Breast epithelium (tissue), 4 donors: ENCODE measurements around the gene KLHL15. TPM values are rescaled to one million over a fixed set of nuclear protein-coding genes. Genes with fewer than 3 reads are reported as not detected.
"Not testable (repeated sequence)": the region's sequence is repeated elsewhere in the genome, so short reads cannot be mapped to it uniquely, and the experiment has no call there.

Experiments used
- DNase-seq, 2 donors: peaks; one replicate each; pipeline ENCODE4 v3.0.0-alpha.2; 2019; ENCODE audit warnings: low spot score in 2 of 2
- H3K27ac ChIP-seq, 2 donors: fragments of 200-600 bp; sonication (generic) in 1 of 2; one replicate each; pipeline ENCODE4 v1.5.1; 2016 to 2019; ENCODE audit warnings: mild to moderate bottlenecking in 1 of 2
- H3K27me3 ChIP-seq, 2 donors: fragments of 200-600 bp; sonication (generic) in 1 of 2; one replicate each; pipeline versions ENCODE4 v1.5.1 to v1.6.0; 2017 to 2019; ENCODE audit warnings: control low read depth in 1 of 2, mild to moderate bottlenecking in 1 of 2
- H3K36me3 ChIP-seq: fragments of 200-600 bp; one replicate; pipeline ENCODE4 v1.5.1; 2019
- H3K4me1 ChIP-seq, 2 donors: fragments of 200-600 bp; sonication (generic); one replicate each; pipeline ENCODE4 v1.5.1; 2016 to 2019; ENCODE audit warnings: control low read depth in 1 of 2
- H3K4me3 ChIP-seq, 3 donors: fragments of 200-600 bp; sonication (generic); 1 replicate in 2 of 3; 2 replicates in 1 of 3; pipeline ENCODE4 v1.5.1; 2016 to 2019; ENCODE audit warnings: mild to moderate bottlenecking in 3 of 3, moderate library complexity in 2 of 3
- H3K9me3 ChIP-seq, 2 donors: fragments of 200-600 bp; sonication (generic) in 1 of 2; one replicate each; pipeline ENCODE4 v1.5.1; 2016 to 2019; ENCODE audit warnings: control low read depth in 1 of 2
- CTCF ChIP-seq, 3 donors: fragments of 450-650 bp; IDR thresholded peaks; one replicate each; pipeline ENCODE4 v1.5.1; 2016 to 2017; ENCODE audit warnings: antibody characterized with exemption in 3 of 3, mild to moderate bottlenecking in 3 of 3, moderate library complexity in 3 of 3
- POLR2A ChIP-seq: fragments of 450-650 bp; IDR thresholded peaks from one replicate; pipeline ENCODE4 v1.6.1; 2016; ENCODE audit warnings: antibody characterized with exemption, mild to moderate bottlenecking, moderate library complexity
- POLR2AphosphoS5 ChIP-seq, 3 donors: sonication (generic); formaldehyde crosslinking; IDR thresholded peaks; one replicate each; pipeline ENCODE4 v1.6.1; 2017; ENCODE audit warnings: antibody characterized with exemption in 3 of 3
- intact Hi-C: fragments of 100-400 bp; cut with DNase I; formaldehyde crosslinking; loops from one replicate; pipeline ENCODE4 v1.15.1; 2023; ENCODE audit warnings: low total_unique reads
- total RNA-seq, 3 donors: library from RNA; depleted of rRNA; stranded (reverse); fragments of >200 nt; gene quantifications; one replicate each; pipeline ENCODE4 v1.1.0, GENCODE V29; 2016

The KLHL15 gene
- 10 to 100 TPM in 2 of 3 donors, 1 to 10 TPM in 1; 6.9 to 16.5 (median 10.4) TPM for total RNA-seq

DNA sequence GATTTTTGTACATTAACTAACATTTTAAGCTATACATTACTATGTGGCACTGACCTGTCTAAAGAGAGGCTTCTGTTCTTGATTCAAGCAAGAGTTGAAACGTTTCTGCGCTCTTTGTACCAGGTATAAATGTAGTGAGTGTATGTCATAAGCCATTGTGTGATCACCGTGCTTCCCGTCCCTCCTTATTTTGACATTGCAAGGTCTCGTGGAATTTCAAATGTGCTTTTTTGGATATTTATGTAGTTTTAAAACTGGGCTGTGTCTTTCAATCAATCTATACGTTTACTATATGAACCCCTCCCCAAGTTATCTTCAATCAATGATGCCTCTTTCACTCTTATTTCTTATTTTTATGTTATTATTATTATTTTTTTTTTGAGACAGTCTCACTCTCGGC, at the start of gene KLHL15:
KLHL15 (minus strand) TSS at position 101 of the 400 bp plus-strand sequence. CDS start 20,493 bp downstream, outside the sequence.
- DNase-seq, result no peak
- Histone ChIP-seq H3K36me3 (no peaks in the 10 kb centered on the region), H3K9me3 (no peaks in the 10 kb centered on the region), H3K27me3 (peaks cover 0 to 30% of the 10 kb centered on the region in 2 donors), H3K27ac (peak within 1 kb of the TSS; percentile 95 to 99), H3K4me3 (peak within 1 kb of the TSS; percentile 72 to 74 (median 74)), H3K4me1 (no peaks in the 10 kb centered on the region)
- TF ChIP-seq CTCF (IDR thresholded peaks at IDR 0.05) (no peak), POLR2A (no peak), POLR2AphosphoS5 (IDR thresholded peaks at IDR 0.05) (no peak)
- intact Hi-C loops, result loop anchor here (5.0 kb wide), 1 partner anchor 120 kb away; the partner anchor contains the start of genes APOO and CXorf58

GRCh38 chrX:24069877-24070276, 42.9 kb upstream of the KLHL15 start:
- intact Hi-C loops, result no loop called here

GRCh38 chrX:24063488-24063887, 36.5 kb upstream of the KLHL15 start:
- H3K27me3 ChIP-seq, result no peaks in the 10 kb centered on the region
- TF ChIP-seq CTCF (IDR thresholded peaks at IDR 0.05) (no peak), POLR2AphosphoS5 (IDR thresholded peaks at IDR 0.05) (no peak), POLR2A (no peak)
- no peaks in the 10 kb centered on the region for H3K9me3 ChIP-seq
- H3K27ac ChIP-seq, result no peak overlapping the region
- no peak for DNase-seq
- no peak overlapping the region for H3K4me3 ChIP-seq
- H3K4me1 ChIP-seq, result no peaks in the 10 kb centered on the region
- H3K36me3 ChIP-seq, result peaks cover 13% of the 10 kb centered on the region
- intact Hi-C loops, result no loop called here

More at GRCh38 chrX:24069877-24070276, 42.9 kb upstream of the KLHL15 start:
- H3K27ac ChIP-seq, result no peak overlapping the region
- H3K4me1 ChIP-seq, result no peaks in the 10 kb centered on the region
- peaks cover 4% of the 10 kb centered on the region for H3K36me3 ChIP-seq
- no peak for DNase-seq
- H3K4me3 ChIP-seq, result no peak overlapping the region
- no peaks in the 10 kb centered on the region for H3K9me3 ChIP-seq
- no peak for TF ChIP-seq CTCF (IDR thresholded peaks at IDR 0.05)
- TF ChIP-seq POLR2A, result no peak
- no peak for TF ChIP-seq POLR2AphosphoS5 (IDR thresholded peaks at IDR 0.05)
- no peaks in the 10 kb centered on the region for H3K27me3 ChIP-seq

- TF ChIP-seq POLR2A, result no peak
- TF ChIP-seq CTCF (IDR thresholded peaks at IDR 0.05), result no peak
- TF ChIP-seq POLR2AphosphoS5 (IDR thresholded peaks at IDR 0.05), result no peak
- Histone ChIP-seq H3K4me3 (peak overlapping the region; percentile 66 to 84 (median 78)), H3K9me3 (no peaks in the 10 kb centered on the region), H3K36me3 (no peaks in the 10 kb centered on the region), H3K27ac (peak overlapping the region; percentile 92 to 93), H3K4me1 (no peaks in the 10 kb centered on the region), H3K27me3 (no peaks in the 10 kb centered on the region)
- no peak for DNase-seq
- intact Hi-C loops, result no loop called here
These were observed 28.0 kb upstream of the KLHL15 start for GRCh38 chrX:24055043-24055356.

DNA sequence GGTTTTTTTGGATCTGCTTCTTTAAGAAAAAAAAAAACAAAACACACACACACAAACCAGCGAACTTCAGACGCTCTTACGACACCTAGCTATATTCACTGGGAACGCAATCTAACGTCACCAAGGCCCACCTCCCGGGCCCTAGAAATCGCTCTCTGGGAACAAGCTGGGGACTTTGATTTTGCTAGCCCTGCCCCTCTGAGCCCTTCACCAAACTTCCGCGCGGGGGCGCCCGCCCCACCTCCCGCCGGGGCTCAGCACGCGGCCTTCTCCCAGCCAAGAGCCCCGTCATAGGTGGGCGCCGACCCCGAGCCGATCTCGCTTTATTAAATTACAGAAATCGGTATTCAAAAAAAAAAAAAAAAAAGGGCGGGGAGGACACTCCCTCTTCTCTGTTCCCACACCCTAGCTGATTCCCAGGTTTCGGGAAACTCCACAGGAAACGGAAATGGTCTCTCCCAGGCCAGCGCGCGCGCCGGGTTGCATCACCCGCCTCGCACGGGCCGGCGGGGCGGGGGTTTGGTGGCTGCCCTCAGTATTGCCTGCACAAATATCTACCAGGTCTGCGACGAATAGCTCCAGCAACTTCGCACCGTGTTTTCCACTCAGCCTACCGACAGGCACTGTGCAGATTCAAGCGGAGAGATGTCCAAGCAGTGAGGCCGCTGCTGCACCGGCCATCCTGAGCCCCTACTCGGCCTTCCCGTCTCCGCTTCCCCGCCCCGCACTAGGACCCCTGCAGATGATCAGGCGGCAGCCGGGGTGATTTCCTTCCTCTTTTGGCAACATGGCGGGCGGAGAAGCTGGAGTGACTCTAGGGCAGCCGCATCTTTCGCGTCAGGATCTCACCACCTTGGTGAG, 27.4 kb upstream of the KLHL15 start, which contains the start of gene EIF2S3:
EIF2S3 (plus strand) TSS at position 775 of the 861 bp plus-strand sequence; CDS start at position 788, 13 bp downstream.
- DNase-seq, result peak; percentile 70 to 87
- Histone ChIP-seq H3K9me3 (no peaks in the 10 kb centered on the region), H3K27ac (peak within 1 kb of the TSS; percentile 92 to 93), H3K4me3 (peak within 1 kb of the TSS; percentile 66 to 84 (median 78)), H3K27me3 (peaks cover 0 to 4% of the 10 kb centered on the region in 2 donors), H3K4me1 (no peaks in the 10 kb centered on the region), H3K36me3 (no peaks in the 10 kb centered on the region)
- TF ChIP-seq CTCF (IDR thresholded peaks at IDR 0.05) (peak; percentile 37 to 51 (median 48)), POLR2AphosphoS5 (IDR thresholded peaks at IDR 0.05) (peak; percentile 52 to 82 (median 70)), POLR2A (peak; percentile 16)
- intact Hi-C loops, result no loop called here

- H3K9me3 ChIP-seq, DNase-seq, H3K36me3 ChIP-seq, H3K27ac ChIP-seq, H3K27me3 ChIP-seq, H3K4me3 ChIP-seq, H3K4me1 ChIP-seq, intact Hi-C loops: not testable (repeated sequence)
These were observed 23.7 kb upstream of the KLHL15 start for GRCh38 chrX:24050522-24051318.

DNA sequence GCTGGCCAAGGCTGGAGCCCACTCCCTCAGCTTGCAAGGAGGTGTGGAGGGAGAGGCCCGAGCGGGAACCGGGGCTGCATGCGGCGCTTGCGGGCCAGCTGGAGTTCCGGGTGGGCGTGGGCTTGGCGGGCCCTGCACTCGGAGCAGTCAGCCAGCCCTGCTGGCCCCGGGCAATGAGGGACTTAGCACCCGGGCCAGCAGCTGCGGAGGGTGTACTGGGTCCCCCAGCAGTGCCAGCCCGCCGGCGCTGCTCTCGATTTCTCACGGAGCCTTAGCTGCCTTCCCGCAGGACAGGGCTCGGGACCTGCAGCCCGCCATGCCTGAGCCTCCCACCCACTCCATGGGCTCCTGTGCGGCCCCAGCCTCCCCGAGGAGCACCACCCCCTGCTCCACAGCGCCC, 22.7 kb upstream of the KLHL15 start:
- H3K9me3 ChIP-seq, H3K27me3 ChIP-seq, H3K4me1 ChIP-seq, H3K4me3 ChIP-seq, H3K27ac ChIP-seq, DNase-seq, H3K36me3 ChIP-seq, intact Hi-C loops: not testable (repeated sequence)
